Hepatocyte (in vitro differentiated cells): ENCODE data around the gene NDUFAF7.

ENCODE experiments used
- CTCF ChIP-seq: fragments of 200-600 bp; sonication (generic); IDR thresholded peaks from 2 replicates; pipeline ENCODE4 v1.5.1; 2016; ENCODE audit warnings: antibody characterized with exemption, mild to moderate bottlenecking; ENCODE audit not compliant: poor library complexity
- EZH2phosphoT487 ChIP-seq: fragments of 200-600 bp; sonication (generic); IDR thresholded peaks from one replicate; pipeline ENCODE4 v1.6.1; 2018; ENCODE audit warnings: antibody characterized with exemption, mild to moderate bottlenecking, low read depth, moderate library complexity; ENCODE audit not compliant: unreplicated experiment, severe bottlenecking

GRCh38 chr2:37281916-37282315 lies 50.5 kb downstream of the NDUFAF7 start:
- TF ChIP-seq CTCF (no peak), EZH2phosphoT487 (no peak)
